Tibial nerve (tissue), 4 donors: ENCODE results near the gene FBXL17. TPM values are rescaled to one million over a fixed set of nuclear protein-coding genes. Genes with fewer than 3 reads are reported as not detected.

ENCODE experiments used
- DNase-seq, 2 donors: peaks; one replicate each; pipeline ENCODE4 v3.0.0-alpha.2; 2019; ENCODE audit warnings: low spot score in 2 of 2
- H3K27ac ChIP-seq, 4 donors: fragments of 200-600 bp; sonication (generic) in 3 of 4; one replicate each; pipeline ENCODE4 v1.5.1; 2017 to 2019; ENCODE audit warnings: mild to moderate bottlenecking in 1 of 4
- H3K27me3 ChIP-seq, 2 donors: fragments of 200-600 bp; sonication (generic) in 1 of 2; one replicate each; pipeline versions ENCODE4 v1.5.1 to v1.6.0; 2017 to 2019
- H3K36me3 ChIP-seq, 3 donors: fragments of 200-600 bp; sonication (generic); one replicate each; pipeline ENCODE4 v1.5.1; 2018 to 2019
- H3K4me1 ChIP-seq, 4 donors: fragments of 200-600 bp; sonication (generic) in 3 of 4; one replicate each; pipeline ENCODE4 v1.5.1; 2017 to 2019
- H3K4me3 ChIP-seq, 4 donors: fragments of 200-600 bp; sonication (generic) in 3 of 4; one replicate each; pipeline ENCODE4 v1.5.1; 2017 to 2019; ENCODE audit warnings: mild to moderate bottlenecking in 1 of 4, moderate library complexity in 1 of 4
- H3K9me3 ChIP-seq, 4 donors: fragments of 200-600 bp; sonication (generic) in 3 of 4; one replicate each; pipeline ENCODE4 v1.5.1; 2017 to 2019
- EP300 ChIP-seq, 2 donors: sonication (generic); formaldehyde crosslinking; IDR thresholded peaks; one replicate each; pipeline ENCODE4 v1.6.1; 2017; ENCODE audit warnings: antibody characterized with exemption in 2 of 2, mild to moderate bottlenecking in 1 of 2
- POLR2A ChIP-seq, 2 donors: fragments of 450-650 bp; IDR thresholded peaks; one replicate each; pipeline ENCODE4 v1.6.1; 2017; ENCODE audit warnings: antibody characterized with exemption in 2 of 2, mild to moderate bottlenecking in 2 of 2, moderate library complexity in 2 of 2
- WGBS, 2 donors: methylation state at CpG; one replicate each; pipeline ENCODE4 v1.1.5; 2018; 5-methylcytosine and 5-hydroxymethylcytosine counted together
- total RNA-seq, 4 donors: library from RNA; depleted of rRNA; stranded (reverse); fragments of >200 nt; gene quantifications; one replicate each; pipeline ENCODE4 v1.1.0, GENCODE V29; 2016
- TF ChIP-seq, protein P1 (sequence below), 5 experiments: fragments of 200-600 bp in 3 of 5; fragments of 450-650 bp in 2 of 5; sonication (generic) in 3 of 5; IDR thresholded peaks; one replicate each; pipeline ENCODE4 v1.5.1; 2016 to 2019; ENCODE audit warnings: antibody characterized with exemption in 5 of 5, mild to moderate bottlenecking in 3 of 5, moderate library complexity in 2 of 5

Gene FBXL17
- total RNA-seq, 4 donors from 2014 or later = 16.5 to 19.0 (median 17.6) TPM

GRCh38 chr5:107950776-107951175, 431.1 kb downstream of the FBXL17 start:
- Histone ChIP-seq H3K9me3 (no peaks in the 10 kb centered on the region), H3K27me3 (no peaks in the 10 kb centered on the region), H3K4me1 (no peaks in the 10 kb centered on the region), H3K4me3 (no peak overlapping the region), H3K36me3 (no peaks in the 10 kb centered on the region), H3K27ac (no peak overlapping the region)
- DNase-seq = no peak
- TF ChIP-seq, protein P1, sequence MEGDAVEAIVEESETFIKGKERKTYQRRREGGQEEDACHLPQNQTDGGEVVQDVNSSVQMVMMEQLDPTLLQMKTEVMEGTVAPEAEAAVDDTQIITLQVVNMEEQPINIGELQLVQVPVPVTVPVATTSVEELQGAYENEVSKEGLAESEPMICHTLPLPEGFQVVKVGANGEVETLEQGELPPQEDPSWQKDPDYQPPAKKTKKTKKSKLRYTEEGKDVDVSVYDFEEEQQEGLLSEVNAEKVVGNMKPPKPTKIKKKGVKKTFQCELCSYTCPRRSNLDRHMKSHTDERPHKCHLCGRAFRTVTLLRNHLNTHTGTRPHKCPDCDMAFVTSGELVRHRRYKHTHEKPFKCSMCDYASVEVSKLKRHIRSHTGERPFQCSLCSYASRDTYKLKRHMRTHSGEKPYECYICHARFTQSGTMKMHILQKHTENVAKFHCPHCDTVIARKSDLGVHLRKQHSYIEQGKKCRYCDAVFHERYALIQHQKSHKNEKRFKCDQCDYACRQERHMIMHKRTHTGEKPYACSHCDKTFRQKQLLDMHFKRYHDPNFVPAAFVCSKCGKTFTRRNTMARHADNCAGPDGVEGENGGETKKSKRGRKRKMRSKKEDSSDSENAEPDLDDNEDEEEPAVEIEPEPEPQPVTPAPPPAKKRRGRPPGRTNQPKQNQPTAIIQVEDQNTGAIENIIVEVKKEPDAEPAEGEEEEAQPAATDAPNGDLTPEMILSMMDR (IDR thresholded peaks at IDR 0.05) = no peak
- no peak for TF ChIP-seq EP300 (IDR thresholded peaks at IDR 0.05)
- TF ChIP-seq POLR2A (IDR thresholded peaks at IDR 0.05) = no peak
- WGBS, 2 donors = 81 to 85% methylated on average over 5 of the region's 5 CpGs

- Histone ChIP-seq H3K36me3 (no peaks in the 10 kb centered on the region), H3K4me1 (no peaks in the 10 kb centered on the region), H3K27me3 (no peaks in the 10 kb centered on the region), H3K9me3 (no peaks in the 10 kb centered on the region), H3K27ac (no peak overlapping the region), H3K4me3 (no peak overlapping the region)
- no peak for DNase-seq
- 82 to 86% methylated on average over 6 of the region's 6 CpGs for WGBS, 2 donors
- TF ChIP-seq, protein P1 (IDR thresholded peaks at IDR 0.05) = no peak
- no peak for TF ChIP-seq POLR2A (IDR thresholded peaks at IDR 0.05)
- TF ChIP-seq EP300 (IDR thresholded peaks at IDR 0.05) = no peak
Measured at GRCh38 chr5:107949688-107950341, 432.1 kb downstream of the FBXL17 start.

DNA sequence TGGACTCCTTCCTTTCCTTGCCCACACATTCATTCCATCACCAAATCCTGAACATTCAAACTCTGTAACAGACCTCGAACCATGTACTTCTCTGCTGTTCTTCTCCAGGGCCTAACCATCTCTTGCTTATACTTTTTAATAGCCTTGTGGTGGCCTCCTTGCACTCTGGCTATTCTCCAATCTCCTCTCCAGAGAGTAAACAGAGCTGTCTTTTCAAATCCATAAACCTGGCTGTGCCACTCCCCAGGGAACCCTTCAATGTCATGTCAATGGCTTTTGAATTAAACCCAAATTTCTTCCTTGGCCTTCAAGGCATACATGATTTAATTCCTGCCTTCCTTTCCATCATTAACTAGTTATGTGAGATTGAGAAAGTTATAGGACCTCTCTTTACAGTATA, 433.5 kb downstream of the FBXL17 start:
- H3K36me3 ChIP-seq = no peaks in the 10 kb centered on the region
- no peaks in the 10 kb centered on the region for H3K4me1 ChIP-seq
- TF ChIP-seq, protein P1 (IDR thresholded peaks at IDR 0.05) = no peak
- TF ChIP-seq POLR2A (IDR thresholded peaks at IDR 0.05) (no peak), EP300 (IDR thresholded peaks at IDR 0.05) (no peak)
- DNase-seq = no peak
- 74 to 83% methylated on average over 1 of the region's 1 CpG for WGBS, 2 donors
- no peak overlapping the region for H3K27ac ChIP-seq
- H3K4me3 ChIP-seq = no peak overlapping the region
- H3K9me3 ChIP-seq = no peaks in the 10 kb centered on the region
- no peaks in the 10 kb centered on the region for H3K27me3 ChIP-seq

DNA sequence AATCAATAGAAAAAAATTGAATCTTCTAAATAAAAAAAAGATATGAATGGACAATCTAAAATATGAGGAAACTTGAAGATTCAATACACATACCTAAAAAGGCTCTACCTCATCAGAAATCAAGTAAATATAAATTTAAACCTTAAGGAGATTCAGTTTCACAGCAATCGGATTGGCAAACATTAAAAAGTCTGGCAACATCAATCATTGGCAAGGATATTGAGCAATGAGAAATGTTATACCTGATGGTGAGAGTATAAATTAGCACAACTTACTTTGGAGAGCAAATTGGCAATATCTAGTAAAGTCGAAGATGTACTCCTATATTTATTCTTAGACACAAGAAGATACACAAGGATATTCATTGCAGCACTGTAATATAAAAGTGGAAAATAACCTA, 436.8 kb downstream of the FBXL17 start:
- DNase-seq = no peak
- TF ChIP-seq, protein P1 (IDR thresholded peaks at IDR 0.05) = no peak
- TF ChIP-seq POLR2A (IDR thresholded peaks at IDR 0.05) = no peak
- no peak for TF ChIP-seq EP300 (IDR thresholded peaks at IDR 0.05)
- Histone ChIP-seq H3K36me3 (no peaks in the 10 kb centered on the region), H3K27ac (no peak overlapping the region), H3K4me3 (no peak overlapping the region), H3K27me3 (no peaks in the 10 kb centered on the region), H3K4me1 (no peaks in the 10 kb centered on the region), H3K9me3 (no peaks in the 10 kb centered on the region)
- 91 to 99% methylated on average over 2 of the region's 2 CpGs for WGBS, 2 donors

DNA sequence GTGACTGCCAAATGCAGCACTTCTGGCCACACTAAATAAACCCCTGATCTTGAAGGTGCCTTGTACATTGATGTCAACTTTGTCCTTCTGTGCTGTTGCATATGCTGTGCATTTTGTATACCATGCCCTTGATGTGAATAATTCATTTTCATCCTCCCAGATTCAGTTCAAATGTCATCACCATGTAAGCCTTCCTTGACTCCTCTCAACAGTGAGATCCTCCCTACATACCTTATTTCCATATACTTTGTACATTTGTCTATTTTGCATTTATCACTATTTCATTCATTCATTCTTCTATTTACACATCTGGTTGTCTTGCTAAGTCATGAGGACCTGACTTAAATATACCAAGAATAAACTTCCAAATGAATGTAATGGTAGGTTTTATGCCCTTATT, 438.0 kb downstream of the FBXL17 start:
- TF ChIP-seq EP300 (IDR thresholded peaks at IDR 0.05) = no peak
- TF ChIP-seq, protein P1 (IDR thresholded peaks at IDR 0.05) = no peak
- no peak for TF ChIP-seq POLR2A (IDR thresholded peaks at IDR 0.05)
- Histone ChIP-seq H3K4me3 (no peak overlapping the region), H3K27ac (no peak overlapping the region), H3K4me1 (no peaks in the 10 kb centered on the region), H3K9me3 (no peaks in the 10 kb centered on the region), H3K27me3 (no peaks in the 10 kb centered on the region), H3K36me3 (no peaks in the 10 kb centered on the region)
- DNase-seq = no peak
